ENCODE data around the gene EXOC8. TPM values are rescaled to one million over a fixed set of nuclear protein-coding genes. Genes with fewer than 3 reads are reported as not detected.
A peak's percentile ranks its signal among the peaks of the same experiment; 100 is the strongest.

The EXOC8 gene
- total and polyA plus RNA-seq, 2 of the 13 experiments (the other 11 are each of a cell fraction or from before 2014, with no cell fraction given) = 2.1 to 7.9 TPM

DNA sequence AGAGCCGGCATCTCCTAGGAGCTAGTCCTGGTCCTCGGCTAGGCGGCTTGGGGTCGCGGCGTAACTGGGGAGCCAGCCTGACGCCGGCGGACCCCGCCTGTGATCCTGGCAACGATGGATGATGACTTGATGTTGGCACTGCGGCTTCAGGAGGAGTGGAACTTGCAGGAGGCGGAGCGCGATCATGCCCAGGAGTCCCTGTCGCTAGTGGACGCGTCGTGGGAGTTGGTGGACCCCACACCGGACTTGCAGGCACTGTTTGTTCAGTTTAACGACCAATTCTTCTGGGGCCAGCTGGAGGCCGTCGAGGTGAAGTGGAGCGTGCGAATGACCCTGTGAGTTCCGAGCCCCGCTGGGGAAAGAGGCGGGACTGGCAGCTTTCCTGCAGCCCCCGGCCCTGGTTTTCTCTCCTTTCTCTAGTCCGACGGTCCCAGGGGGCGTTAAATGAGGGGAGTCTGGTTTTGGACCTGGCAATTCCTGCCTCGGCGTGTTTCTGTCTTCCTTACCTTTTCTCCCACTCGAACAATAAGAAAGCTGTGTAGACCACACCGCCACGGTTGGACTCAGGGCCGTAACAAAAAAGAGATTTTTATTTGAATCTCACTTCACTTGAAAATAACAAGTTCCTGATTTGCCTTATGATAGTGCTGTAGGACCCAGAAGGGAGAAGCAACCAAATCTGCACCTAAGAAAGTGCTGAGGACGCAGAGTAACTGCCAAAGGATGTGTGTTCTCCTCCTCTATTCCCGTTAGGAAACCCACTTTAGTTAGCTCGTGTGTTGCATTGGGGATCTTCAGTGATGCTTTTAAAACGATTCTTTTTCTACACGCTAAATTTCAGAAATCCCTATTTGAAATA, 847 bp upstream of the EXOC8 start, which contains the start of gene SPRTN (continued):
- TF ChIP-seq, protein P1, sequence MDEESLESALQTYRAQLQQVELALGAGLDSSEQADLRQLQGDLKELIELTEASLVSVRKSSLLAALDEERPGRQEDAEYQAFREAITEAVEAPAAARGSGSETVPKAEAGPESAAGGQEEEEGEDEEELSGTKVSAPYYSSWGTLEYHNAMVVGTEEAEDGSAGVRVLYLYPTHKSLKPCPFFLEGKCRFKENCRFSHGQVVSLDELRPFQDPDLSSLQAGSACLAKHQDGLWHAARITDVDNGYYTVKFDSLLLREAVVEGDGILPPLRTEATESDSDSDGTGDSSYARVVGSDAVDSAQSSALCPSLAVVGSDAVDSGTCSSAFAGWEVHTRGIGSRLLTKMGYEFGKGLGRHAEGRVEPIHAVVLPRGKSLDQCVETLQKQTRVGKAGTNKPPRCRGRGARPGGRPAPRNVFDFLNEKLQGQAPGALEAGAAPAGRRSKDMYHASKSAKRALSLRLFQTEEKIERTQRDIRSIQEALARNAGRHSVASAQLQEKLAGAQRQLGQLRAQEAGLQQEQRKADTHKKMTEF (CRISPR knock-in tag; IDR thresholded peaks at IDR 0.05) = no peak
- no peak for TF ChIP-seq ZNF253 (CRISPR knock-in tag; IDR thresholded peaks at IDR 0.05; ENCODE audit: borderline replicate concordance)
- TF ChIP-seq JDP2 (CRISPR knock-in tag; IDR thresholded peaks at IDR 0.05; ENCODE audit: borderline replicate concordance) = no peak
- TF ChIP-seq, protein P2, sequence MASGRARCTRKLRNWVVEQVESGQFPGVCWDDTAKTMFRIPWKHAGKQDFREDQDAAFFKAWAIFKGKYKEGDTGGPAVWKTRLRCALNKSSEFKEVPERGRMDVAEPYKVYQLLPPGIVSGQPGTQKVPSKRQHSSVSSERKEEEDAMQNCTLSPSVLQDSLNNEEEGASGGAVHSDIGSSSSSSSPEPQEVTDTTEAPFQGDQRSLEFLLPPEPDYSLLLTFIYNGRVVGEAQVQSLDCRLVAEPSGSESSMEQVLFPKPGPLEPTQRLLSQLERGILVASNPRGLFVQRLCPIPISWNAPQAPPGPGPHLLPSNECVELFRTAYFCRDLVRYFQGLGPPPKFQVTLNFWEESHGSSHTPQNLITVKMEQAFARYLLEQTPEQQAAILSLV (CRISPR knock-in tag; IDR thresholded peaks at IDR 0.05; ENCODE audit: borderline replicate concordance) = peak; percentile 44; the same call in 1 of the 2 replicates
- TF ChIP-seq, protein P3, sequence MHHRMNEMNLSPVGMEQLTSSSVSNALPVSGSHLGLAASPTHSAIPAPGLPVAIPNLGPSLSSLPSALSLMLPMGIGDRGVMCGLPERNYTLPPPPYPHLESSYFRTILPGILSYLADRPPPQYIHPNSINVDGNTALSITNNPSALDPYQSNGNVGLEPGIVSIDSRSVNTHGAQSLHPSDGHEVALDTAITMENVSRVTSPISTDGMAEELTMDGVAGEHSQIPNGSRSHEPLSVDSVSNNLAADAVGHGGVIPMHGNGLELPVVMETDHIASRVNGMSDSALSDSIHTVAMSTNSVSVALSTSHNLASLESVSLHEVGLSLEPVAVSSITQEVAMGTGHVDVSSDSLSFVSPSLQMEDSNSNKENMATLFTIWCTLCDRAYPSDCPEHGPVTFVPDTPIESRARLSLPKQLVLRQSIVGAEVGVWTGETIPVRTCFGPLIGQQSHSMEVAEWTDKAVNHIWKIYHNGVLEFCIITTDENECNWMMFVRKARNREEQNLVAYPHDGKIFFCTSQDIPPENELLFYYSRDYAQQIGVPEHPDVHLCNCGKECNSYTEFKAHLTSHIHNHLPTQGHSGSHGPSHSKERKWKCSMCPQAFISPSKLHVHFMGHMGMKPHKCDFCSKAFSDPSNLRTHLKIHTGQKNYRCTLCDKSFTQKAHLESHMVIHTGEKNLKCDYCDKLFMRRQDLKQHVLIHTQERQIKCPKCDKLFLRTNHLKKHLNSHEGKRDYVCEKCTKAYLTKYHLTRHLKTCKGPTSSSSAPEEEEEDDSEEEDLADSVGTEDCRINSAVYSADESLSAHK (CRISPR knock-in tag; IDR thresholded peaks at IDR 0.05; ENCODE audit: borderline replicate concordance) = no peak
- TF ChIP-seq EEA1 (CRISPR knock-in tag; IDR thresholded peaks at IDR 0.05; ENCODE audit: borderline replicate concordance) = no peak
- TF ChIP-seq MATR3 (CRISPR knock-in tag; IDR thresholded peaks at IDR 0.05) = no peak
- TF ChIP-seq, protein P4, sequence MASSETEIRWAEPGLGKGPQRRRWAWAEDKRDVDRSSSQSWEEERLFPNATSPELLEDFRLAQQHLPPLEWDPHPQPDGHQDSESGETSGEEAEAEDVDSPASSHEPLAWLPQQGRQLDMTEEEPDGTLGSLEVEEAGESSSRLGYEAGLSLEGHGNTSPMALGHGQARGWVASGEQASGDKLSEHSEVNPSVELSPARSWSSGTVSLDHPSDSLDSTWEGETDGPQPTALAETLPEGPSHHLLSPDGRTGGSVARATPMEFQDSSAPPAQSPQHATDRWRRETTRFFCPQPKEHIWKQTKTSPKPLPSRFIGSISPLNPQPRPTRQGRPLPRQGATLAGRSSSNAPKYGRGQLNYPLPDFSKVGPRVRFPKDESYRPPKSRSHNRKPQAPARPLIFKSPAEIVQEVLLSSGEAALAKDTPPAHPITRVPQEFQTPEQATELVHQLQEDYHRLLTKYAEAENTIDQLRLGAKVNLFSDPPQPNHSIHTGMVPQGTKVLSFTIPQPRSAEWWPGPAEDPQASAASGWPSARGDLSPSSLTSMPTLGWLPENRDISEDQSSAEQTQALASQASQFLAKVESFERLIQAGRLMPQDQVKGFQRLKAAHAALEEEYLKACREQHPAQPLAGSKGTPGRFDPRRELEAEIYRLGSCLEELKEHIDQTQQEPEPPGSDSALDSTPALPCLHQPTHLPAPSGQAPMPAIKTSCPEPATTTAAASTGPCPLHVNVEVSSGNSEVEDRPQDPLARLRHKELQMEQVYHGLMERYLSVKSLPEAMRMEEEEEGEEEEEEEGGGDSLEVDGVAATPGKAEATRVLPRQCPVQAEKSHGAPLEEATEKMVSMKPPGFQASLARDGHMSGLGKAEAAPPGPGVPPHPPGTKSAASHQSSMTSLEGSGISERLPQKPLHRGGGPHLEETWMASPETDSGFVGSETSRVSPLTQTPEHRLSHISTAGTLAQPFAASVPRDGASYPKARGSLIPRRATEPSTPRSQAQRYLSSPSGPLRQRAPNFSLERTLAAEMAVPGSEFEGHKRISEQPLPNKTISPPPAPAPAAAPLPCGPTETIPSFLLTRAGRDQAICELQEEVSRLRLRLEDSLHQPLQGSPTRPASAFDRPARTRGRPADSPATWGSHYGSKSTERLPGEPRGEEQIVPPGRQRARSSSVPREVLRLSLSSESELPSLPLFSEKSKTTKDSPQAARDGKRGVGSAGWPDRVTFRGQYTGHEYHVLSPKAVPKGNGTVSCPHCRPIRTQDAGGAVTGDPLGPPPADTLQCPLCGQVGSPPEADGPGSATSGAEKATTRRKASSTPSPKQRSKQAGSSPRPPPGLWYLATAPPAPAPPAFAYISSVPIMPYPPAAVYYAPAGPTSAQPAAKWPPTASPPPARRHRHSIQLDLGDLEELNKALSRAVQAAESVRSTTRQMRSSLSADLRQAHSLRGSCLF (CRISPR knock-in tag; IDR thresholded peaks at IDR 0.05; ENCODE audit: borderline replicate concordance) = no peak
- TF ChIP-seq NRL (CRISPR knock-in tag; IDR thresholded peaks at IDR 0.05; ENCODE audit: borderline replicate concordance) = no peak
- no peak for TF ChIP-seq ZBTB20 (CRISPR knock-in tag; IDR thresholded peaks at IDR 0.05; ENCODE audit: borderline replicate concordance, low read depth)
- TF ChIP-seq SIN3B (IDR thresholded peaks at IDR 0.05; ENCODE audit: low read length) = no peak
- no peak for TF ChIP-seq RARA (CRISPR knock-in tag; IDR thresholded peaks at IDR 0.05)
- 0 out of 2 replicates have a peak, but pooled peaks have one; percentile 80 for TF ChIP-seq CAMTA2 (CRISPR knock-in tag; IDR thresholded peaks at IDR 0.05; ENCODE audit: borderline replicate concordance)
- no peak for TF ChIP-seq MTA1 (CRISPR knock-in tag; IDR thresholded peaks at IDR 0.05; ENCODE audit: borderline replicate concordance)
- TF ChIP-seq, protein P5, sequence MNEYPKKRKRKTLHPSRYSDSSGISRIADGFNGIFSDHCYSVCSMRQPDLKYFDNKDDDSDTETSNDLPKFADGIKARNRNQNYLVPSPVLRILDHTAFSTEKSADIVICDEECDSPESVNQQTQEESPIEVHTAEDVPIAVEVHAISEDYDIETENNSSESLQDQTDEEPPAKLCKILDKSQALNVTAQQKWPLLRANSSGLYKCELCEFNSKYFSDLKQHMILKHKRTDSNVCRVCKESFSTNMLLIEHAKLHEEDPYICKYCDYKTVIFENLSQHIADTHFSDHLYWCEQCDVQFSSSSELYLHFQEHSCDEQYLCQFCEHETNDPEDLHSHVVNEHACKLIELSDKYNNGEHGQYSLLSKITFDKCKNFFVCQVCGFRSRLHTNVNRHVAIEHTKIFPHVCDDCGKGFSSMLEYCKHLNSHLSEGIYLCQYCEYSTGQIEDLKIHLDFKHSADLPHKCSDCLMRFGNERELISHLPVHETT (CRISPR knock-in tag; conservative IDR thresholded peaks at IDR 0.05) = no peak
- no peak for TF ChIP-seq NCOR1 (IDR thresholded peaks at IDR 0.05; ENCODE audit: borderline replicate concordance, low read length)

Measured in HepG2 (cell line).